Epidermal melanocyte (primary cell): ENCODE data around the gene CTNND1.
"Not testable (repeated sequence)": the region's sequence is repeated elsewhere in the genome, so short reads cannot be mapped to it uniquely, and the experiment has no call there.

Experiments used
- DNase-seq: peaks from one replicate; pipeline ENCODE4 v3.0.0; 2011; ENCODE audit warnings: low spot score; ENCODE audit not compliant: insufficient read length

Gene CTNND1

GRCh38 chr11:57792060-57792541 is 30.5 kb downstream of the CTNND1 start:
- DNase-seq = no peak

GRCh38 chr11:57792870-57793269 is 31.3 kb downstream of the CTNND1 start:
- DNase-seq = no peak

GRCh38 chr11:57793351-57794115 is 31.9 kb downstream of the CTNND1 start:
- DNase-seq = peak; percentile 45

- DNase-seq = no peak
Measured at GRCh38 chr11:57798905-57799559, 37.4 kb downstream of the CTNND1 start.

- peak; percentile 80 for DNase-seq
Measured at GRCh38 chr11:57800444-57801182, 39.0 kb downstream of the CTNND1 start.

GRCh38 chr11:57801183-57801485 is 39.5 kb downstream of the CTNND1 start:
- DNase-seq = no peak

- DNase-seq = no peak
Measured at GRCh38 chr11:57802411-57802810, 40.8 kb downstream of the CTNND1 start.

GRCh38 chr11:57804466-57804865 is 42.9 kb downstream of the CTNND1 start:
- DNase-seq = no peak

GRCh38 chr11:57805780-57806179 is 44.2 kb downstream of the CTNND1 start:
- DNase-seq = no peak

- peak; percentile 42 for DNase-seq
Measured at GRCh38 chr11:57812634-57813033, 51.0 kb downstream of the CTNND1 start.

- no peak for DNase-seq
Measured at GRCh38 chr11:57815476-57815875, 53.9 kb downstream of the CTNND1 start.

GRCh38 chr11:57815877-57816276 is 54.3 kb downstream of the CTNND1 start:
- DNase-seq = no peak

GRCh38 chr11:57818812-57819211 is 57.2 kb downstream of the CTNND1 start:
- DNase-seq = no peak

GRCh38 chr11:57819252-57819979 is 57.8 kb downstream of the CTNND1 start:
- no peak for DNase-seq

GRCh38 chr11:57823859-57824258 is 62.3 kb downstream of the CTNND1 start:
- no peak for DNase-seq

- no peak for DNase-seq
Measured at GRCh38 chr11:57834852-57835251, 73.2 kb downstream of the CTNND1 start.

- DNase-seq = not testable (repeated sequence)
Measured at GRCh38 chr11:57838609-57839008, 77.0 kb downstream of the CTNND1 start.

GRCh38 chr11:57842873-57843272 is 81.3 kb downstream of the CTNND1 start:
- no peak for DNase-seq

- no peak for DNase-seq
Measured at GRCh38 chr11:57867966-57868365, 106.4 kb downstream of the CTNND1 start.

- no peak for DNase-seq
Measured at GRCh38 chr11:57868491-57868890, 106.9 kb downstream of the CTNND1 start.
